ENCODE results near the gene CAPN9. TPM values are rescaled to one million over a fixed set of nuclear protein-coding genes. Genes with fewer than 3 reads are reported as not detected.

Gene CAPN9
- polyA plus RNA-seq, 1 donor (not counting 4 experiments of a cell fraction or from before 2014, with no cell fraction given): not detected

GRCh38 chr1:230788561-230789275, 41.5 kb downstream of the CAPN9 start:
- no peak overlapping the region for H3K27ac ChIP-seq (ENCODE audit: control insufficient read depth, insufficient read depth, low read length)
- no peaks in the 10 kb centered on the region for H3K79me2 ChIP-seq (ENCODE audit: control insufficient read depth, insufficient read depth, low read length)
- DNase-seq (ENCODE audit: low read depth, low spot score) (no peak), FAIRE-seq (no peak)
- H3K4me3 ChIP-seq (ENCODE audit: control insufficient read depth in 2 of 3, extremely low read depth in 1 of 3, insufficient read depth in 2 of 3, low read depth in 1 of 3, low read length in 3 of 3): no peak overlapping the region
- H3K9ac ChIP-seq (ENCODE audit: control insufficient read depth, extremely low read depth, insufficient read depth, low read length): no peak overlapping the region
- H3K9me1 ChIP-seq (ENCODE audit: control insufficient read depth, extremely low read depth, insufficient read depth, low read length): no peaks in the 10 kb centered on the region
- no peaks in the 10 kb centered on the region for H3K4me1 ChIP-seq (ENCODE audit: control insufficient read depth, extremely low read depth, insufficient read depth, low read length)
- no peak overlapping the region for H2AFZ ChIP-seq (ENCODE audit: control insufficient read depth, low read length)
- no peak overlapping the region for H3K4me2 ChIP-seq (ENCODE audit: control insufficient read depth, extremely low read depth, insufficient read depth, low read depth, low read length)
- TF ChIP-seq CTCF (optimal IDR thresholded peaks at IDR 0.05 in 1 of 3, IDR thresholded peaks at IDR 0.05 in 1 of 3, conservative IDR thresholded peaks at IDR 0.05 in 1 of 3; ENCODE audit: extremely low read depth in 1 of 3, insufficient read depth in 2 of 3, low read length in 3 of 3): no peak
- no peak for TF ChIP-seq EZH2 (IDR thresholded peaks at IDR 0.05; ENCODE audit: low read length)
- H3K27me3 ChIP-seq (ENCODE audit: control insufficient read depth, extremely low read depth, insufficient read depth, low read length): no peaks in the 10 kb centered on the region
- H4K20me1 ChIP-seq (ENCODE audit: control insufficient read depth, extremely low read depth, insufficient read depth, low read length): no peaks in the 10 kb centered on the region
- dilution Hi-C loops (cut with MboI; ENCODE audit: extremely low pct_ligation_motif_present, low sequenced_read_pairs): no loop called here
- no peaks in the 10 kb centered on the region for H3K9me3 ChIP-seq (ENCODE audit: control insufficient read depth, low read depth, low read length)
- H3K36me3 ChIP-seq (ENCODE audit: control insufficient read depth in 2 of 2, extremely low read depth in 1 of 2, insufficient read depth in 2 of 2, low read length in 2 of 2): no peaks in the 10 kb centered on the region

GRCh38 chr1:230790026-230790425, 42.8 kb downstream of the CAPN9 start:
- H2AFZ ChIP-seq (ENCODE audit: control insufficient read depth, low read length): no peak overlapping the region
- no peak overlapping the region for H3K27ac ChIP-seq (ENCODE audit: control insufficient read depth, insufficient read depth, low read length)
- no peaks in the 10 kb centered on the region for H3K79me2 ChIP-seq (ENCODE audit: control insufficient read depth, insufficient read depth, low read length)
- H3K9me1 ChIP-seq (ENCODE audit: control insufficient read depth, extremely low read depth, insufficient read depth, low read length): no peaks in the 10 kb centered on the region
- H3K4me1 ChIP-seq (ENCODE audit: control insufficient read depth, extremely low read depth, insufficient read depth, low read length): no peaks in the 10 kb centered on the region
- no peak for FAIRE-seq
- H3K4me3 ChIP-seq (ENCODE audit: control insufficient read depth in 2 of 3, extremely low read depth in 1 of 3, insufficient read depth in 2 of 3, low read depth in 1 of 3, low read length in 3 of 3): no peak overlapping the region
- no peak overlapping the region for H3K4me2 ChIP-seq (ENCODE audit: control insufficient read depth, extremely low read depth, insufficient read depth, low read depth, low read length)
- dilution Hi-C loops (cut with MboI; ENCODE audit: extremely low pct_ligation_motif_present, low sequenced_read_pairs): no loop called here
- H3K27me3 ChIP-seq (ENCODE audit: control insufficient read depth, extremely low read depth, insufficient read depth, low read length): no peaks in the 10 kb centered on the region
- H3K9ac ChIP-seq (ENCODE audit: control insufficient read depth, extremely low read depth, insufficient read depth, low read length): no peak overlapping the region
- no peaks in the 10 kb centered on the region for H3K9me3 ChIP-seq (ENCODE audit: control insufficient read depth, low read depth, low read length)
- no peak for DNase-seq (ENCODE audit: low read depth, low spot score)
- no peaks in the 10 kb centered on the region for H4K20me1 ChIP-seq (ENCODE audit: control insufficient read depth, extremely low read depth, insufficient read depth, low read length)
- H3K36me3 ChIP-seq (ENCODE audit: control insufficient read depth in 2 of 2, extremely low read depth in 1 of 2, insufficient read depth in 2 of 2, low read length in 2 of 2): no peaks in the 10 kb centered on the region
- TF ChIP-seq CTCF (optimal IDR thresholded peaks at IDR 0.05 in 1 of 3, IDR thresholded peaks at IDR 0.05 in 1 of 3, conservative IDR thresholded peaks at IDR 0.05 in 1 of 3; ENCODE audit: extremely low read depth in 1 of 3, insufficient read depth in 2 of 3, low read length in 3 of 3): no peak
- TF ChIP-seq EZH2 (IDR thresholded peaks at IDR 0.05; ENCODE audit: low read length): no peak
